22Rv1 (cell line): ENCODE results near the gene GOLGA5.
"Not testable (repeated sequence)": the region's sequence is repeated elsewhere in the genome, so short reads cannot be mapped to it uniquely, and the experiment has no call there.

Source experiments
- H3K27ac ChIP-seq: fragments of 450-650 bp; 2 replicates; pipeline ENCODE4 v1.5.1; 2017
- CTCF ChIP-seq: fragments of 450-650 bp; IDR thresholded peaks from 2 replicates; pipeline ENCODE4 v1.5.1; 2017; ENCODE audit warnings: mild to moderate bottlenecking
- ZFX ChIP-seq: fragments of 450-650 bp; IDR thresholded peaks from 2 replicates; pipeline ENCODE4 v1.6.1; 2017; ENCODE audit warnings: antibody characterized with exemption, borderline replicate concordance

The GOLGA5 gene

GRCh38 chr14:92754966-92755365 lies 39.1 kb upstream of the GOLGA5 start:
- no peak for TF ChIP-seq CTCF
- no peak for TF ChIP-seq ZFX
- H3K27ac ChIP-seq, result no peak overlapping the region

GRCh38 chr14:92755495-92755894 lies 38.6 kb upstream of the GOLGA5 start:
- H3K27ac ChIP-seq, result no peak overlapping the region
- TF ChIP-seq CTCF (no peak), ZFX (no peak)

GRCh38 chr14:92756446-92756845 lies 37.7 kb upstream of the GOLGA5 start:
- no peak overlapping the region for H3K27ac ChIP-seq
- TF ChIP-seq ZFX (no peak), CTCF (no peak)

GRCh38 chr14:92759300-92759678 lies 34.8 kb upstream of the GOLGA5 start:
- peak overlapping the region; percentile 63 for H3K27ac ChIP-seq
- TF ChIP-seq CTCF (no peak), ZFX (no peak)

- no peak for TF ChIP-seq CTCF
- peak overlapping the region; percentile 63 for H3K27ac ChIP-seq
Observed at GRCh38 chr14:92759679-92760523, 34.2 kb upstream of the GOLGA5 start.

GRCh38 chr14:92760524-92760805 lies 33.6 kb upstream of the GOLGA5 start:
- no peak overlapping the region for H3K27ac ChIP-seq
- TF ChIP-seq ZFX, result no peak
- no peak for TF ChIP-seq CTCF

- H3K27ac ChIP-seq, result not testable (repeated sequence)
Observed at GRCh38 chr14:92763666-92764631, 30.2 kb upstream of the GOLGA5 start.

- H3K27ac ChIP-seq, result not testable (repeated sequence)
Observed at GRCh38 chr14:92768236-92768635, 25.9 kb upstream of the GOLGA5 start.
